Effector CD8-positive, alpha-beta T cell (primary cell): ENCODE data around the gene LIMD2.

Experiments
- DNase-seq: peaks from one replicate; lab custom pipeline; 2025; lab: John Stamatoyannopoulos, UW

The LIMD2 gene

DNA sequence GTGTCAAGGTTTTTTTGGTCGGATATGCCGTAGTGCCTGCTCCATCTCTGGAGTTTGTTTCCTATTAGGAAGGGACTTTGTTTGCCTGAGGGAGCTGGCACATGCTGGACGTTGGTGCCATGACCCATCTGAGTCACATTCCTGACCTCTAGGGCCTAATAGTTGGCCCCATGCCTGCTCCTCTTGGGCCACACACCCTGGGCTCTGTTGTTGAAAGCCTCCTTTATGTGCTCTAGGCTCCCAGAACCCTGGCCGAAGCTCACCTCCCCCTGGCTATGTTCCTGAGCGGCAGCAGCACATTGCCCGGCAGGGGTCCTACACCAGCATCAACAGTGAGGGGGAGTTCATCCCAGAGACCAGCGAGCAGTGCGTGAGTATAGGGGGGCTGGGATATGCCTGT lies 18.4 kb downstream of the LIMD2 start:
- no peak for DNase-seq

DNA sequence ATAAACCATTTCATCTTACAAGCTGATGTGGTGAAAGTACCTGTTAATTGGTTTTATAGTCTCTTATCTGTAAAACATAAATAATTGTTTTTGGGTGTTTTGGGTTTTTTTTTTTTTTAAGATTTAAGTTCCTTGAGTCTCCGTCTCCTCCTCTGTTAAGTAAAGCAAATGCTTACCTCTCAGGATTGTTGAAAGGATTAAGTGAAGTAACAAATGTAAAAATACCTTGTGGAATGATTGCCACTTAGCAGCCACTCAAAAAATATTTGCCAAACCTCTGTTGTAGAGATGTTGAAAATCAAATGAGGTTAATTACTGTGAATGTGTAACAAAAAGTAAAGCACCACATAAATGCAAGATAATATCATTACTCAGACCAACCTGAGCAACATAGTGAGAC lies 19.2 kb downstream of the LIMD2 start:
- DNase-seq, result no peak

DNA sequence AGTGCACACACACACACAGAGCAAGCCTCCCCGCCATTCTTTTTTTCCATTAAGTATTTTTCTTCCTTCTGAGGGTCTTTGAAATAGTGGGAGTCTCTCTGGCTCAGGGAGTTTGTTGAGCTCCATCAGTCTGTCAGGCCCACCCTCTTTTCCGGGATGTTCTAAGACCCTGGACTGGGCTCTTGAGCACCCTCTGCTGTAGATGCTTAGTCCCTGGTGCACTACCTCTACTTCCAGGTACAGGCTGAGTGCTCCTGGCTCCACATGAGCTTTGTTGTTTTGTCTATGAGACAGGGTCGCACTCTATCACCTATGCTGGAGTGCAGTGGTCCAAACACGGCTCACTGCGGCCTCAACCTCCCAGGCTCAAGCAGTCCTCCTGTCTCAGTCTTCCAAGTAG lies 20.7 kb downstream of the LIMD2 start:
- DNase-seq, result no peak

DNA sequence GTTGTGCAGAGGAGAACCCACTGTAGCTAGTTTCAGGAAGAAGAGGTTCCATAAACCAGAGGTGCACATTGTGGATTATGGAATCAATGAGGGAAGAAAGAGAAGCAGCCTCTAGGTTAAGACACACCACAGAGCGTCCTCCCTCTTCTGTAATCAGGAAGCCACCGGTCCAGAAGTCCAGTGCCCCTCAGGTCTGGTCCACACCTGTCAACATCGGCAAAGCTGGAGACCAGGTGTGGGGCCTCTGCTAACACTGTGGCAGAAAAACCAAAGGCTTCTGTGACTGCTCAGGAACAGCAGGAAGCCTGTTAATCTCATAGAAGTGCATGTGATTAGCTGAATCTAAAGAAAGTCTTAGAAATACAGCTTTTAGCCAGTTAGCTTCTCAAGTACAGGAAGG lies 23.3 kb downstream of the LIMD2 start:
- no peak for DNase-seq

DNA sequence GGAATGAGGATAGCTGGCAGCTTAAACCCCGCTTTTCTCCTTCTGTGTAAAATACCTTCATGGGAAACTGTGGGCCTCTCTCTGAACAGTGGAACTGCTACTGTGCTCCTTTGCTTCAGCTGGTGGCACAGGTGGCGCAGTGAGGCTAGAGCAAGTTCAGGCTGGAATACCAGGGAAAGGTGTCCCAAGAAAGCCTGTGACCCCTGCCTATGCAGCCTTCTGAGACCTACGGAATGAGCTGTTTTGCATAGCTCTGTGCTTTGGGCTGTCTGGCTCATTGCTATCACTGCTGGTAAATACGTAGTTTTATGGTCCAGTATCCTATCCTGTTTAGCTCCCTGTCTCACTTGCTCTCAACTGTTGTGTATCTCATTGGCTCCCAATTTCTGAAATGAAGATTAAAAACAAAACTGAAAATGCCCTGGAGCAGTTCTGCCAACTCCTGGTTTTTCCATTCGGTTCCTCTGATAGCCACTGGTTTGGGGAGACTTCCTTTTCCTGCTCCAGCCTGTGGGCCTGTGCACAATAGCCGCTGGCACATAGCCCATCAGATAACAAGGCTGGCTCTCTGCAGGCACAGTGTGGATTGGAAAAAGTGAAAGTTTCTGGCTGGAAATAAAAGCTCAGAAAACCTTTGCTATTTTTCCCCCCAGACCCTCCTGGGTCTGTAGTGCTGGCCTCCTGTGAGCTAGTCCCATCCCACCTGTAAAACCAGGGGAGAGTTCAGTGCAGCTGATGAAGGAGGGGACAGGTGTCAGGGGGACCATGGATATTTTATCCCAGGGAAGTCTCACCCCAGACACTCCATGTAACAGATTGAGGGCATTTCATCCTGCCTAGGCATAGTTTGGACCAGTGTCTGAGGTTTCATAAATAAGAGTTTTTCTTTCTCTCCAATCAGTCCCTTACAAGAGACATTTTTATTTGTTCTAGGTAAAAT lies 24.0 kb downstream of the LIMD2 start:
- DNase-seq, result no peak

DNA sequence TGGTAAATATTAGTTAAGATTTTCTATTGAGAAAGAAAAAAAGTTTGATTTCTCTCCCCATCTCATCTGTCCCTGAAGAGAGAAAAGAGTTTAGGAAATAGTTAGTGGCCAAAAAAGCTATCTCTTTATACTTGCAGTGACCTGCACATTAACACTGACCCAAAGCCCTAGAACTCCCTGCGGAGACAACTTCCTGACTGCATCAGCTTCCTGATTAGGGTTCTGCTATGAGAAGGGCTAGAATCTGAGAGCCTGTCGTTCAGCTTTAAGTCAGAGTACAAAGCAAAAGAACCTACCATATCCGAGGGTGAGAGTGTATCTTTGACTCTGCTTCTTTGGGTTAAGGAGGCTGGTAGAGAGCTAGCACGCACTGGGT lies 24.7 kb downstream of the LIMD2 start:
- DNase-seq, result no peak

DNA sequence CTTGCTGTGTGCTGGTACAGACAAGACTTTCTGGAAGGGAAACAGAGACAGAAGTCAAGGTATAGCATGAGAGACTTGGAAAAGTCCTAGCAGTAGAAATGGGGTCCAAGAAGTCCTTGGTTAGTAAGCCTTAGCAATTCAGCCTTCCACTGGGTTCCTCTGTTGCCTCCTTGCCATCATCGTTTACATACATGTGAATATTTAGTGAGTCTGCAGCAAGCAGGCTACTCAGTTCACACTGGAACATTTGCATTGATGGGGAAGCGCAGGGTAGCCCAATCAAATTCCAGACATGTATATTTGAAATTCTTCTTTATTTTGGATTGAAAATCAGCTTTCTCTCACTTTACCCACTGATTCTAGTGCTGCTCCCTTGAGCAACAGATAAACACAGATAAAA lies 27.1 kb downstream of the LIMD2 start:
- DNase-seq, result no peak

DNA sequence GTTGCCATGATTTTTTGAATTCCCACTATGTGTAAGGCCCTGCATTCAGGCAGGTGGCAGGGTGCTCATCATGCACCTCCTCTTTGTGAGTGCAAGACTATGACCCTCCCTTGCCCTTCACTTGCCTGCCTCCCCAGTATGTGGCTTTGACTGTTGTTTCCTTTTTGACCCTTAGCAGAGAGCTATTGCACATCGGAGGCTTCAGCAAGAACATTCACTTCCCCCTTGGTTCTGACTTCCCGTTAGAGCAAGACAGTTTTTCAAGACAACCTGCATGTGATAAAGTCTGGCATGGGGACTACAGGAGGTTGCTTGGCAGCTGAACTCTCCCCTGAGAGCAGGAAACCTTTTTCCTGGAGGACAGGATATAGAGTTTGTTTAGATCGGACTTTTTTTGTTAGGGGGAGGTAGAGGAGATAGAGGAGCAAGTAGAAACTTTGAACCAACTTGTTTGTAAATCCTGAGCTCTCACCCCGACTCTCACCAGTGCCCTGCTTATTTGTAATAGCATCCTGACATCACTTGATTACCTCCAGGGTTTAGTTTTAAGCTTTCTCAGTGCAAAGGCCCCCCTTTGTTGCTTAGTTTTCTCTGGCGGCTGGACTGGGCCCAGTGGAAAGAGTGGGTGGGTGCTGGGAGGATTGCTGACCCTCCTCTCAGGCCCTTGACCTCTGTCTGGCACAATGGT lies 34.3 kb downstream of the LIMD2 start:
- DNase-seq, result no peak

DNA sequence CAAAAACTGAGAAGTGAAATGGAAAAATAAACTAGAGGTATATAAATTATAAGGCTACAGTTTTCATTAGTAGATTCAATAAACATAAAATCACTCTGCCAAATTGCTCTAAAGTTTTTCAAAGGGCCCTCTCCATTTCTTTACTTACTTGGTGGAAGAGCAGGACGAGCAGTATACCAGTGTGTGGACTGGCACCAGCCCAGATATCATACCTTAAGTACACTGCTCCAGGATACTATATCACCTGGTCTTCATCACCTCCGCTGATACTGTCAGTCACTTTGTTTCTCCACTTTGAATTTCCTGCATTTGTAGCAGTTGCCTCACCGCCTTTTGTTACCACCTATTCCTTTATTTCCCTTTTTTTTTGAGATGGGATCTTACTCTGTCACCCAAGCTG lies 40.1 kb downstream of the LIMD2 start:
- DNase-seq, result no peak

DNA sequence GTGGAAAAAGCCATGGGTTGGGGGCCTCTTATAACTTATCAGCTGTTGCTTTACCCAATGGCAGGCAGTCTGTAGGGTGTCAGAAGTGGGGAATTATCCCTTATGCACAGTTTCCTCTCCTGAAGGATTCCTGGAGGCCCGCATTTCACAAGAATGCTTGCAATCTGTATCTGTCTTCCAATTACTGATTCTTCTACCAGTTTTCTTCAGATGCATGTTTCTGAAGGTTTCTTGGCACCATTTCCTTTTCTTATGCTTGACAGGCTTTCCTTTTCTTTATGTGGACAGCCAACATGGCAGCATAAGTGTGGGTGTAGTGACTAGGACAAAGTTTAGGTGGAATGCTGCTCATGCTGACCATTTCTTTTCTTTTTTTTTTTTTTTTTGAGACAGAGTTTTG lies 41.6 kb downstream of the LIMD2 start:
- no peak for DNase-seq

DNA sequence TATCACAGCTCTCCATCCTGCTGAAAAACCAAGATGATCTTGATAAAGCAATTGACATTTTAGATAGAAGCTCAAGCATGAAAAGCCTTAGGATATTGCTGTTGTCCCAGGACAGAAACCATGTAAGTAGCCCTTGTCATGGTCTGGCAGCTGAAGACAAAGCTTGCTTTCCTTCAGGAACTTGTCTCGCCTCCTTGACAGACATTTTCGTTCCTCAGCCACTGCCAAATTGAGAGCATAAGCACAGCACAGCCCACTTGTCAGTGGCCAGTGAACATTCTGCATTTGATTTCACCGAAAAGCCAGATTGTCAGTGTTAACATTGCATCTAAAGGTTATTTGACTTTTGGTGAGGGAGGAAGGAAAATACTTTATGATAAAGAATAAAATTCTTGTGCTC lies 42.1 kb downstream of the LIMD2 start:
- DNase-seq, result no peak

DNA sequence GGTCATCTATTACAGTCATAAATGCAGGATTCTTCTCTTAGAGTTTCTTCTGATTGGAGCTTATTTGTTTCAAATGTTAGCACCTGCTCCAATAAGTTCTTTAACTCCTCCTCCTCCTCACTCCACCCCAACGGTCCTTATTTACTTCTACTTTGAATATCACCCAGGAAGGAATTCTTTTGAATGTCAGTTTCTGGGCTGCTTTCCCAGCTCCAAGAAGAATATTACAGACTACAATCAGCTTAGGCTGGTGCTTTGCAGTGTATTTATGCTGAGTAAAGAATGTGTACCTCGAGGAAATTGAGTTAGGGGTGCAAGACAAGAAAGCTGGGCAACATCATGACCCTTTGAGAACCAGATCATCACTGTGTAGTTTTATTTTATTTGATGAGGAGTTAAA lies 46.9 kb downstream of the LIMD2 start:
- no peak for DNase-seq

DNA sequence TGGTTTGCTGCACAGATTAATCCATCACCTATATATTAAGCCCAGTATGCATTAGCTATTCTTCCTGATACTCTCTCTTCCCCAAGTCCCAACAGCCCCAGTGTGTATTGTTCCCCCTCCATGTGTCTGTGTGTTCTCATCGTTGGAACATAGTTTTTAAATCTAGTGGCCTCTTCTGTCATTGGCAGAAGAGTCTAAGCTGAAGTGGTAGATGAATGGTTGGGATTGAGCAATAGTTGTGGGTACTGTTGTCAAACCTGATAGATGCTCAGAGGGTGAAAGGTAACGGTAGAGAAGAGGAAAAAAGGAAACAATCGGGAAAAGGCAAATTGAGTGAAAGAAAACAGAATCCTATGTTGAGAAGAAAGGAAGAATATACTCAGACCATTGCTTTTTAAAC lies 47.8 kb downstream of the LIMD2 start:
- no peak for DNase-seq

DNA sequence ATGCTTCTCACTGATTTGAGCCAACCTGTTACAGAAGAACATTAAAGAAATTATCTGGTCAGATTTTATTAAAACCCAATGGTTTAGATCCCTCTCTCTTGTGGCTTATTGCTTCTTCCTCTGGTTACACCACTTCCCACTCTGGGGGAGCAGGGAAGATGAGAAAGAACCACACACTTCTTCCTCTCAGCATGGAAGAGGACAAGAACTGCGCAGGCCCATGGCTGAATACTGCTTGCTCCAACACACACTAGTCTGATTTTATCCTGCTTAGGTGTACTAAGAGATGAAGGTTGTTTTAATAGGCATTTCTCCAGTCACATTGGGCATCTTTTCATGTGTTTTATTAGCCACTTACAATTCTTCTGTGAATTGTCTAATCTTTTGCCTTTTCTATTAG lies 50.1 kb downstream of the LIMD2 start:
- DNase-seq, result no peak

DNA sequence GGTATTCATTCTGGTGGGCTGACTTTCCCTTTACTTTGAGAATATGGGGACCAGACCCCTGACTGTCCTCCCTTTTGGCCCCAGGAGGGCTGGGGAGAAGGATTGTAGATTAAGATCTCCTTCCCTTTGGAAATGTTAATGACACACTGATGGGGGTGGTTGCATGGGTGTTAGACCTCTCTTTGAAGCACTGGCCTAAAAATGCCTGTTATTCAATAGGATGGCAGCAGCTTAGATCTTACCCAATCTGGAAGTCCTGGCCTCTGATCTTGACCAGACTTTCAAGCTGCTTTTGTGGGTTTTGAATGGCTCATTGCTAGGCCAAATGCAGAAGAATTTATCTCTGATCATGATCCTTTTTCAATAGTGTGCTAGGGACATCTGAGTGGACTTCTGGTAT lies 52.0 kb downstream of the LIMD2 start:
- no peak for DNase-seq

DNA sequence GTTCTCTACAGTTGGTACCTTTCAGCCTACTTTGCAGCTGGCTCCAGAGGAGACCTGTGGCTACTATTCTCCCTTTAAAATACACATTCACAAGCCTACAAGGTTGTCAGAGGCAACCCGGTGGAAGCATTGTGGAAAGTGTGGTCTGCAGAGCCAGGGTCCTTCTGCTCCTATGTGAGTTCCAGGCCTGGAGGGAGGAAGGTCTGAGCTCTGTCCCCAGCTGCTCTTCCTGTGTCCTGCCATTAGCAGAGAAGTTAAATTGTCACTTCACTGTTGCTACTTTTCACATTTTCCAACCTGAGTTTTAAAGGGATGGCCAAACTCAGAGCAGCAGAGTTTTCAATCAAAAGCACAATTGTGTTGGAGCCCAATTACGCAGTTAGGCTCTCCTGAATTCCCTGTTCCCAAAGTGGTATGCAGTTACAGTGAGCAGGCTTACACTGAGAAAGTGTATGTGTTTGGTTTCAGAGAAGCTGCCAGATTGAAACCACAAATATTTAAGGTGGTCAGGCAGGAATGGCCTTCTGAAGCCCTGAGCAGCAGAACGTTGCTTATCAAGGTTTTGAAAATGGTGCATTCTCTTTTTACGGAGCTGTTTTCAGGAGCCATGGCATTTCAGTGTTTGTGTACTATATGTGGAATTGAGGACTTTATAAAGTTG lies 52.7 kb downstream of the LIMD2 start:
- no peak for DNase-seq

DNA sequence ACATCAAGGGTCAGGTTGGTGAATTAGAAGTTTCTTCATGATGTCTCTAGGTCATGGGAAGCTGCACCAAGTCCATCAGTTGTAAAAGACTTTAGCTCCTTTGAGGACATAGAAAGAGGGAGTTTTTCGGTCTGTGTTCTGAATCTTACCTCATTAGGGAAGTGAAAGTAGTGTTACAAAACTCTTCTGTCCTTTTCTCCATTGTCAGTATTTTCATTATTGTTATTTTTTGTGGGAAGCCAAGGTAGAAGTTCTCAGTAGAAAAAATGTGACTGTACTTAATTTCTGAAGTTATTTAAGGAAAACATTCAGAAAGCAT lies 53.5 kb downstream of the LIMD2 start:
- no peak for DNase-seq
